ENCODE measurements around the gene RASA2.
A peak's percentile ranks its signal among the peaks of the same experiment; 100 is the strongest.

Gene RASA2

DNA sequence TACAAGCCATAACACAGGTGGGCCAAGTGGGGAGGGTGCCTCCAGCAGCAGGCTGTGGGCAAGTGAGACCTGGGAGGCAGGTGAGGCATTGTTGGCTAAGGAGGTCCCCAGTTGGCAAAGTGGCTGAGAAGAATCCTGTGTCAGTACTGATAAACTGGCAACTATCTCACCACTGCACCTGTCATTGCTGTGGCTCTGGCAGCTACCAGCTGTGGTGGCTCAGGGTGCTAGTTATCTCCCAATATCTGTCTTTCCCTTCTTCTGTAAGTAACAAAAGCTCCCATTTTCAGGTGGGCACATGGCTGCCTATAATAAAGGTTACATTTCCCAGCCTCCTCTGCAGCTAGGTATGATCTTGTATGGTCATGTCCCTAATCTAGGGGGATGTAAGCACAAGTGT is 170.7 kb downstream of the RASA2 start:
- TF ChIP-seq POLR2AphosphoS5 (IDR thresholded peaks at IDR 0.05; ENCODE audit: borderline replicate concordance, low read depth, low read length) = no peak

DNA sequence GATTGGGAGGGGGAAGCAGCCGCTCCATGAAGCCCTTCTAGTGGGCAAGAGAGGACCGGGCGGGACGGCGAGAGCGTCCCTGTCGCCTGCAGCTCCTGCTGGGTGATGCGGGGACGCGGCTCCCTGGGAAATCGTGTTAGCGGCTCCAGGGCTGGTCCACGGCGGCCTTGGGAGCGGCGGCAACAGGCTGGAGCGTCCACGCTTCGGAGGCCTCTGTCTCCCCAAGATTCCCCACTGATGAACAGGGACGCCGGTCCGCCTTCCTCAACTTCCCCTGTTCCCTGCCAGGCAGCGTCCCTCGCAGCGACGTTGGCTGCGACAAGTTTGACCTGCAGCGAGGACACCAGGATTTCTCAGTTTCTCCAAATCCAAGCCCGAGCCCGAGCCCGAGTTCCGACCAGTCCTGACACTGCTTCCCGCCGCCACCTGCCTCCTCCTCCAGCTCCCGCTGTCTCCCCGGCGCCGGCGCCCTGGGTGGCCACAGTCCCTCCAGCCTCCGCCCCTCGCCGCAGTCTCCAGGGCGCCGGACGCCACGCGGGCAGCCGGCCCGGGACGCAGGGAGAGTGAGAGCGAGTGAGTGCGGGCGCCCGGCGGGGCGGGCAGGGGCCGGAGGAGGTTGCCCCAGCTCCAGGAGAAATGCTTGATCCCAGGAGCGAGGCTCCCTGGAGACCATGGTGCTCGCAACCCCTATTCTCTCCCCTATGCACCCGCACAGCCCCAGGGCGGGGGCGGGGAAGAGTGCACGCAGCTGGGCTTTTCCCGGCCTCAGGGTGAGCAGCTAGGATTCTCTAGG is 173.2 kb downstream of the RASA2 start:
- no peaks in the 10 kb centered on the region for H3K36me3 ChIP-seq (ENCODE audit: insufficient read depth, low read length)
- no peak overlapping the region for H3K4me3 ChIP-seq
- H3K9ac ChIP-seq (ENCODE audit: insufficient read length) = no peak overlapping the region
- no peak for DNase-seq (ENCODE audit: low read depth, low spot score)
- TF ChIP-seq POLR2AphosphoS5 (IDR thresholded peaks at IDR 0.05; ENCODE audit: borderline replicate concordance, low read depth, low read length) (peak; percentile 37), EZH2 (IDR thresholded peaks at IDR 0.05) (no peak)
- H3K9me3 ChIP-seq (ENCODE audit: low read depth, low read length) = no peaks in the 10 kb centered on the region
- no peak overlapping the region for H3K27ac ChIP-seq

More for the DNA sequence above, 170.7 kb downstream of the RASA2 start:
- Histone ChIP-seq H3K27ac (no peak overlapping the region), H3K36me3 (ENCODE audit: insufficient read depth, low read length) (no peaks in the 10 kb centered on the region), H3K4me3 (no peak overlapping the region), H3K9me3 (ENCODE audit: low read depth, low read length) (no peaks in the 10 kb centered on the region), H3K9ac (ENCODE audit: insufficient read length) (no peak overlapping the region)
- no peak for DNase-seq (ENCODE audit: low read depth, low spot score)

DNA sequence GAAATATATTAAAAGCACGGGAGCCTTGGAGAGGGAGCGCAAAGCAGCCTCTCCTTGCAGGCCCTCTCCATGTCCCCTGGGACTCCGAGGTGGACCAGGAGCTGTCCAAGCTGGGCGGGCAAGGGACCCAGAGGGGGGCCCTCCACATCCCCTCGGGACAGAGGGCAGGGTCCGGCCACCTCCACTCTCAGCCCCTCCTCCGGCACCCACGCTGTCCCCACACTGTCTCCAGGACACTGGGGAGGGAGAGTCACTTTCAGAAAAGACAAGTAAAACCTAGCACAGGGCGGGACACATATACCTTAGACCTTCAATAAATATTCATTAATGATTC is 173.8 kb downstream of the RASA2 start:
- Histone ChIP-seq H3K27ac (no peak overlapping the region), H3K9ac (ENCODE audit: insufficient read length) (no peak overlapping the region), H3K4me3 (no peak overlapping the region), H3K9me3 (ENCODE audit: low read depth, low read length) (no peaks in the 10 kb centered on the region), H3K36me3 (ENCODE audit: insufficient read depth, low read length) (no peaks in the 10 kb centered on the region)
- no peak for DNase-seq (ENCODE audit: low read depth, low spot score)
- TF ChIP-seq EZH2 (IDR thresholded peaks at IDR 0.05) = no peak
- no peak for TF ChIP-seq POLR2AphosphoS5 (IDR thresholded peaks at IDR 0.05; ENCODE audit: borderline replicate concordance, low read depth, low read length)
- no peak for TF ChIP-seq FOXP2 (optimal IDR thresholded peaks at IDR 0.05; ENCODE audit: control extremely low read depth, extremely low read length, insufficient read depth)

DNA sequence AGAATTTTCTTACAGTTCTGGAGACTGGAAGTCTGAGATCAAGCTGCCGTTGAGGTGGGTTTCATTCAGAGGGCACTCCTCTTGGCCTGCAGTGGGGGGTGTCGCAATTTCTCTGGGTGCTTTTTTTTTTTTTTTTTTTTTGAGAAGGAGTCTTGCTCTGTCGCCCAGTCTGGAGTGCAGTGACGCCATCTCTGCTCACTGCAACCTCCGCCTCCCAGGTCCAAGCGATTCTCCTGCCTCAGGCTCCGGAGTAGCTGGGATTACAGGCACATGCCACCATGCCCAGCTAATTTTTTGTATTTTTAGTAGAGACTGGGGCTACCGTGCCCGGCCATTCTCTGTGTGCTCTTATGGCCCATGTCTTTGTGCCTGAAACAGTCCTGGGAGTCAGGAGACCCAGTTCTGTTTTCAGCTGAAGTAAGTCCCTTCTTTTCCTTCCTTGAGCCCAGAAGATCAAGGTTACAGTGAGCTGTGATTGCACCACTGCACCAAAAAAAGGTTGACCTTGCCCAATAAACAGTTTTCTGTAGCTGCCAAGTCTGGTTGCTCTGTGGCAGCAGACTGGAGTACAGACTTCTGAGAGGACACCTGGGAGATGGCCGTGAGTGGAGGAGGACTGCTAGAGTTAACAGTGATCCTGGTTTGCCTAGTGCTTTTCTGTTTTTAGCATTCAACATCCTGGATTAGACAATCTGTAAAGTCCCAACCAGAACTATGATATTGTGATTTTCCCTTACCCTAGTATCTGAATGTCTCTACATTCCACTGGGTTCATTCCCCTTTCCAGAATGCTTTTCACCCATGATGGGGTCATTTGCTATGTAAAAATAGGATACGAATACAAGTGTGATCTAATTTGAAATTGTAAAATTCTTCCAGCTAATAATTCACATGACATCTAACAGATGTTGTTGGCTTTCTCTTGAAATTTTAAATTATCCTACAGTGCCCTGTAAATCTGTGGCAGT is 174.7 kb downstream of the RASA2 start:
- DNase-seq (ENCODE audit: low read depth, low spot score) = no peak

DNA sequence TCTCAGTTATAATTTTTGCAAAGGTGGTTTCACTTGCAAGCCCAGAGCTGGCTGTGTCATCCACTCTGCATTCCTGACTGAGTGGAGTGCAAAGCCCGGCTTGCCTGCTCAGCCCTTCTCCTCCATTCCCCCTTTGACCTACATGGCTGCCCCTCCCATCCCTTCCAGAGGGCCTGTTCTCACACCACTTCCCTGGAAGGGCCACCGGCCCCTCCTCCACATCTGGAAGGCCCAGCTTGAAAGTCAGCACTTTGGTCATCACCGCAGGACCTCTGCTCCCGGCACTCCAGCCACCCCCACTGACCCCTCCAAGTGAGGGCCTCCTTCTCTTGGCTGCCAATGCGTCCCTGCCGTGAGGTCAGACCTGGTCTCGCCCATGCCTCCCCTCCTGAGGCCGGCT is 177.2 kb downstream of the RASA2 start:
- Histone ChIP-seq H3K9me3 (ENCODE audit: low read depth, low read length) (0 out of 2 replicates have a peak, but pooled peaks cover 6% of the 10 kb centered on the region), H3K36me3 (ENCODE audit: insufficient read depth, low read length) (no peaks in the 10 kb centered on the region), H3K27ac (no peak overlapping the region), H3K4me3 (no peak overlapping the region), H3K9ac (ENCODE audit: insufficient read length) (no peak overlapping the region)
- no peak for TF ChIP-seq POLR2AphosphoS5 (IDR thresholded peaks at IDR 0.05; ENCODE audit: borderline replicate concordance, low read depth, low read length)
- DNase-seq (ENCODE audit: low read depth, low spot score) = no peak

More for the DNA sequence above, 174.7 kb downstream of the RASA2 start:
- no peaks in the 10 kb centered on the region for H3K9me3 ChIP-seq (ENCODE audit: low read depth, low read length)
- H3K4me3 ChIP-seq = no peak overlapping the region
- H3K9ac ChIP-seq (ENCODE audit: insufficient read length) = no peak overlapping the region
- H3K27ac ChIP-seq = no peak overlapping the region
- H3K36me3 ChIP-seq (ENCODE audit: insufficient read depth, low read length) = no peaks in the 10 kb centered on the region
- TF ChIP-seq FOXP2 (optimal IDR thresholded peaks at IDR 0.05; ENCODE audit: control extremely low read depth, extremely low read length, insufficient read depth) (no peak), POLR2AphosphoS5 (IDR thresholded peaks at IDR 0.05; ENCODE audit: borderline replicate concordance, low read depth, low read length) (no peak), EZH2 (IDR thresholded peaks at IDR 0.05) (no peak)

Measured in SK-N-MC (cell line).